CD4-positive, alpha-beta T cell treated with Interleukin-6 for 4 hours (primary cell): ENCODE measurements around the gene CRYGC.

ENCODE experiments used
- DNase-seq: peaks from one replicate; pipeline ENCODE4 v3.0.0-alpha.2; 2020; ENCODE audit warnings: mixed read lengths

The CRYGC gene

DNA sequence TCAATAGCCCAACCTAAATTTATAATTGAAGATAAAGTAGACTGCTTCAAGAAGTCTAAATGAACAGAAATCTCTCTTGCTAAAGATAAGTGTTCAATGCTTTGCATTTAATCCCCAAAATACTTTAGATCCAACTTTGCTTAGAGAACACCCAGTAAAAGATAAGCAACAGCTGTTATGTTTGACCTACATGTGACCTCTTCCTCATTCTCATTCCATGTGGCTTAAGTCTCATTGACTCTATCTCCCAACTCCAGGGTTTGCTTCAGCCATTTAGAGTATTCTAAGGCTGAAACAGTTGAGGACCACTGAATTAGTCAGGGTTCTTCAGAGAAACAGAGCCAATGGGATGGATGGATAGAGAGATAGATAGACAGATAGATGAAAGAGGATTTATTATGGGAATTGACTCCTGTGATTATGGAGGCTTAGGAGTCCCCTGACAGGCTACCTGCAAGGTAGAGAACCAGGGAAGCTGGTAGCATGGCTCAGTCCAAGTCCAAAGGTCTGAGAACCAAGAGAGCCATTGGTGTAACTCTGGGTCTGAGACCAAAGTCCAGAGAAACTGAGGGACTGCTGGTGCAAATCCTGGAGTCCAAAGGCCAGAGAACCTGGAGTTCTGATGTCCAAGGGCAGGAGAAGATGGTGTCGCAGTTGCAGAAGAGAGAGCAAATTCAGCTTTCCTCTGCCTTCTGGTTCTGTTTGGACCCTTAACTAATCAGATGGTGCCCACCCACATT lies 37.4 kb downstream of the CRYGC start:
- no peak for DNase-seq

DNA sequence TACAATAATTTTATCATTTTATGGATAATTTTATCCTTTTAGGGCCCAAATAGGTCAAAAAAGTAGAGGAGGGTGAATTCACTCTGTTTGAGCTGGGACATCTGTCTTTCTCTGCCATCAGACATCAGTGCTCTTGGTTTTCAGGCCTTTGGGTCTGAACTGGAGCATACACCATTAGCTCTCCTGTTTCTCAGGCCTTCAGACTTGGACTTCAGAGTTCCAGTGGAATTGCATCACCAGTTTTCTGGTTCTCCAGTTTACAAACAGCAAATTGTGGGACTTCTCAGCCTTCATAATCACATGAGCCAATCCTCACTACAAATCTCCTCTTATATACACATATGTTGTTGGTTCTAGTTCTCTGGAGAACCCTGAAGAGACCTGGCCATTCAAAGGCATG lies 39.2 kb downstream of the CRYGC start:
- no peak for DNase-seq

DNA sequence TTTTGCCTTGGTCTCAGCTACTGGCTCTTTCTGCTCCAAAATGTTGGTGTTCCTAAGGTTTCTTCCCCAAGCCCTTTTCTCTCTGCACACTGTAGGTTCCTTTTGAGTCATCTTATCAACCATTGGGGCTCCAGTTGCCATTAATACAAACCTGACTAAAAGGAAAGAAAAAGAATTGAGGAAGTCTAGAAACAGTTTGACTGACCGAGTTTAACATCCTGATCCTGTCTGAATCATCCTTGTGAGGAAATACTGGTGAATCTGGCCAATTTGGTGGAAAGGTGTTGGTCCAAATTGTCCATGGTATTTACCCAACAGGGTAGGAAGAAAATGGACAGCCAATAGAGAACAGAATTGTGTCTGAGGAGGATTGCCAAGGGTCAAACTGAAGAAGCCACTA lies 43.6 kb downstream of the CRYGC start:
- no peak for DNase-seq

DNA sequence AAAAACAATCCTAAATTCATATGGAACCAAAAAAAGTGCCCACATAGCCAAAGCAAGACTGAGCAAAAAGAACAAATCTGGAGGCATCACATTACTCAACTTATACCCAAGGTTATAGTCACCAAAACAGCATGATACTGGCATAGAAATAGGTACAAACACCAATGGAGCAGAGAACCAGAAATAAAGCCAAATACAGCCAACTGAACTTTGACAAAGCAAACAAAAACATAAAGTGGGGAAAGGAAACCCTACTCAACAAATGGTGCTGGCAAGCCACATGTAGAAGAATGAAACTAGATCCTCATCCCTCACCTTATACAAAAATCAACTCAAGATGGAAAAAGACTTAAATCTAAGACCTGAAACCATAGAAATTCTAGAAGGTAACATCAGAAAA lies 45.8 kb downstream of the CRYGC start:
- DNase-seq, result no peak
